ENCODE data around the gene TLX2. TPM values are rescaled to one million over a fixed set of nuclear protein-coding genes. Genes with fewer than 3 reads are reported as not detected.
A peak's percentile ranks its signal among the peaks of the same experiment; 100 is the strongest.

TLX2 gene
- polyA plus RNA-seq, 1 experiment, result not detected

GRCh38 chr2:74474481-74474880, 39.8 kb upstream of the TLX2 start:
- TF ChIP-seq CTCF (IDR thresholded peaks at IDR 0.05; ENCODE audit: insufficient read depth, low read depth, low read length), result no peak
- Histone ChIP-seq H3K4me3 (ENCODE audit: low read depth, low read length) (no peak overlapping the region), H3K27me3 (ENCODE audit: control insufficient read depth, insufficient read depth, low read length) (no peaks in the 10 kb centered on the region), H3K36me3 (ENCODE audit: control insufficient read depth, insufficient read depth, low read length) (peaks cover 17% of the 10 kb centered on the region)
- ChIA-PET CTCF (interaction anchor here (1.1 to 2.7 kb wide), 3 partner anchors 8 to 111 kb away, joined by 3 to 10 read pairs (median 3); partner anchors contain the start of genes CCDC142 and TTC31), POLR2A (no interaction called here)
- no peak for DNase-seq (ENCODE audit: low read depth)

GRCh38 chr2:74474899-74475298, 39.4 kb upstream of the TLX2 start:
- ChIA-PET POLR2A (no interaction called here), CTCF (interaction anchor here (1.1 to 2.7 kb wide), 3 partner anchors 7 to 111 kb away, joined by 3 to 10 read pairs (median 3); partner anchors contain the start of genes CCDC142 and TTC31)
- TF ChIP-seq CTCF (IDR thresholded peaks at IDR 0.05; ENCODE audit: insufficient read depth, low read depth, low read length), result peak; percentile 17; the same call in 1 of the 2 replicates
- peaks cover 17% of the 10 kb centered on the region for H3K36me3 ChIP-seq (ENCODE audit: control insufficient read depth, insufficient read depth, low read length)
- DNase-seq (ENCODE audit: low read depth), result no peak
- no peak overlapping the region for H3K4me3 ChIP-seq (ENCODE audit: low read depth, low read length)
- no peaks in the 10 kb centered on the region for H3K27me3 ChIP-seq (ENCODE audit: control insufficient read depth, insufficient read depth, low read length)

GRCh38 chr2:74481431-74481830, 32.8 kb upstream of the TLX2 start:
- no peak for DNase-seq (ENCODE audit: low read depth)
- Histone ChIP-seq H3K27me3 (ENCODE audit: control insufficient read depth, insufficient read depth, low read length) (no peaks in the 10 kb centered on the region), H3K36me3 (ENCODE audit: control insufficient read depth, insufficient read depth, low read length) (peaks cover 8% of the 10 kb centered on the region), H3K4me3 (ENCODE audit: low read depth, low read length) (peak overlapping the region; percentile 91)
- ChIA-PET POLR2A (no interaction called here), CTCF (interaction anchor here (1.4 to 8.1 kb wide), 7 partner anchors 8 to 146 kb away, joined by 3 to 149 read pairs (median 10); partner anchors contain the start of gene MRPL53)
- TF ChIP-seq CTCF (IDR thresholded peaks at IDR 0.05; ENCODE audit: insufficient read depth, low read depth, low read length), result no peak

- Histone ChIP-seq H3K36me3 (ENCODE audit: control insufficient read depth, insufficient read depth, low read length) (peaks cover 8% of the 10 kb centered on the region), H3K4me3 (ENCODE audit: low read depth, low read length) (peak overlapping the region; percentile 91), H3K27me3 (ENCODE audit: control insufficient read depth, insufficient read depth, low read length) (no peaks in the 10 kb centered on the region)
- no peak for TF ChIP-seq CTCF (IDR thresholded peaks at IDR 0.05; ENCODE audit: insufficient read depth, low read depth, low read length)
- ChIA-PET CTCF (interaction anchor here (0.8 to 8.1 kb wide), 19 partner anchors 9 to 147 kb away, joined by 3 to 149 read pairs (median 5); partner anchors contain the start of genes INO80B, LBX2 and MRPL53), POLR2A (no interaction called here)
- no peak for DNase-seq (ENCODE audit: low read depth)
Measured at GRCh38 chr2:74481961-74482800, 32.1 kb upstream of the TLX2 start.
